B cell (primary cell): Measurements from ENCODE around the gene CITED2. TPM values are rescaled to one million over a fixed set of nuclear protein-coding genes. Genes with fewer than 3 reads are reported as not detected.

Experiments used
- ATAC-seq: fragments of 200-7000 bp; cut with Tn5 transposase; one replicate; pipeline ENCODE4 v1.10.0; 2021; ENCODE audit warnings: low read depth, mild to moderate bottlenecking, moderate number of reproducible peaks, moderate library complexity
- CTCF ChIA-PET: fragments of 350-600 bp; sonication (Branson Sonifier 250); formaldehyde crosslinking; loops from one replicate; lab custom pipeline; 2021; ENCODE audit warnings: antibody characterized with exemption, inconsistent platforms; lab: Charles Lee
- POLR2A ChIA-PET: fragments of 350-600 bp; sonication (Branson Sonifier 250); formaldehyde crosslinking; loops from one replicate; lab custom pipeline; 2021; ENCODE audit warnings: antibody characterized with exemption; lab: Charles Lee
- DNase-seq: peaks from one replicate; pipeline ENCODE4 v3.0.0; 2013
- H2AFZ ChIP-seq: 2 replicates; pipeline ENCODE4 v1.6.1; 2012; ENCODE audit warnings: mild to moderate bottlenecking, low read depth, low read length; ENCODE audit not compliant: insufficient read depth, poor library complexity, severe bottlenecking
- H3K27ac ChIP-seq, 2 donors: 1 replicate in 1 of 2; 2 replicates in 1 of 2; pipeline ENCODE4 v1.5.1; 2012 to 2013; ENCODE audit warnings: low read length in 2 of 2, mild to moderate bottlenecking in 2 of 2, moderate library complexity in 1 of 2
- H3K27me3 ChIP-seq, 4 experiments: fragments of 200-600 bp in 1 of 4; sonication (generic) in 1 of 4; replicated peaks in 1 of 4; 1 replicate in 2 of 4; 2 replicates in 2 of 4; pipeline versions ENCODE4 v1.6.1 to v1.7.0; 2013 to 2016; ENCODE audit warnings: low read length in 3 of 4, mild to moderate bottlenecking in 2 of 4, mixed read lengths in 1 of 4, moderate library complexity in 1 of 4; ENCODE audit not compliant: insufficient read depth in 4 of 4, control insufficient read depth in 3 of 4; ENCODE audit errors: control extremely low read depth in 1 of 4
- H3K36me3 ChIP-seq, 2 experiments: replicated peaks in 1 of 2; 1 replicate in 1 of 2; 2 replicates in 1 of 2; pipeline versions ENCODE4 v1.6.1 to v1.7.1; 2013; ENCODE audit warnings: low read length in 1 of 2; ENCODE audit not compliant: insufficient read depth in 2 of 2, control insufficient read depth in 1 of 2; ENCODE audit errors: control extremely low read depth in 1 of 2, extremely low read depth in 1 of 2
- H3K4me1 ChIP-seq, 2 donors: fragments of 200-600 bp in 1 of 2; sonication (generic) in 1 of 2; 1 replicate in 1 of 2; 2 replicates in 1 of 2; pipeline versions ENCODE4 v1.5.1 to v1.6.1; 2013 to 2017; ENCODE audit warnings: low read length in 2 of 2; ENCODE audit not compliant: control insufficient read depth in 2 of 2, insufficient read depth in 2 of 2
- H3K4me2 ChIP-seq: replicated peaks from 2 replicates; pipeline ENCODE3; 2012; ENCODE audit warnings: mild to moderate bottlenecking, low read depth, low read length; ENCODE audit not compliant: poor library complexity, severe bottlenecking
- H3K4me3 ChIP-seq, 5 experiments: fragments of 200-600 bp in 1 of 5; sonication (generic) in 1 of 5; 1 replicate in 3 of 5; 2 replicates in 2 of 5; pipeline versions ENCODE4 v1.5.1 to v1.7.0; 2011 to 2016; ENCODE audit warnings: low read length in 4 of 5, mild to moderate bottlenecking in 4 of 5, low read depth in 2 of 5, control low read depth in 1 of 5, moderate library complexity in 1 of 5; ENCODE audit not compliant: insufficient read depth in 1 of 5; ENCODE audit errors: control extremely low read depth in 1 of 5, extremely low read depth in 1 of 5
- H3K79me2 ChIP-seq: fragments of 200-600 bp; sonication (generic); one replicate; pipeline ENCODE4 v1.6.0; 2016; ENCODE audit warnings: low read length; ENCODE audit not compliant: control insufficient read depth, insufficient read depth
- H3K9ac ChIP-seq: fragments of 200-600 bp; sonication (generic); 2 replicates; pipeline ENCODE4 v1.6.1; 2017; ENCODE audit warnings: mild to moderate bottlenecking, low read length, moderate library complexity
- H3K9me3 ChIP-seq, 3 donors: one replicate each; pipeline versions ENCODE4 v1.6.1 to v1.7.1; 2013; ENCODE audit warnings: low read length in 2 of 3; ENCODE audit not compliant: control insufficient read depth in 2 of 3, insufficient read depth in 1 of 3; ENCODE audit errors: control extremely low read depth in 1 of 3
- H4K20me1 ChIP-seq: 2 replicates; pipeline ENCODE4 v1.6.0; 2012; ENCODE audit warnings: mild to moderate bottlenecking, low read length; ENCODE audit not compliant: insufficient read depth, control insufficient read depth, poor library complexity, severe bottlenecking
- H3K27ac Mint-ChIP-seq: one replicate; pipeline ENCODE4 v1.8.0; 2021; ENCODE audit warnings: mixed read lengths
- H3K27me3 Mint-ChIP-seq: one replicate; pipeline ENCODE4 v1.8.0; 2021; ENCODE audit warnings: mixed read lengths
- H3K4me1 Mint-ChIP-seq: one replicate; pipeline ENCODE4 v1.8.0; 2021; ENCODE audit warnings: mixed read lengths
- H3K4me3 Mint-ChIP-seq: one replicate; pipeline ENCODE4 v1.8.0; 2021; ENCODE audit warnings: mixed read lengths
- H3K9me3 Mint-ChIP-seq: one replicate; pipeline ENCODE4 v1.8.0; 2022; ENCODE audit warnings: mixed read lengths; ENCODE audit not compliant: insufficient read depth
- EZH2 ChIP-seq: IDR thresholded peaks from 2 replicates; pipeline ENCODE4 v1.6.1; 2012; ENCODE audit warnings: borderline replicate concordance, low read depth, mild to moderate bottlenecking, moderate library complexity, low read length; ENCODE audit not compliant: insufficient read depth, poor library complexity, severe bottlenecking
- WGBS: methylation state at CpG from one replicate; pipeline ENCODE4 v1.1.5; 2013; ENCODE audit warnings: missing lambda C conversion rate; ENCODE audit not compliant: insufficient coverage; 5-methylcytosine and 5-hydroxymethylcytosine counted together
- intact Hi-C: fragments of 100-400 bp; cut with micrococcal nuclease; formaldehyde crosslinking; loops from one replicate; pipeline ENCODE4 v1.10.0; 2022
- polyA plus RNA-seq: library from polyadenylated mRNA; depleted of rRNA; stranded (reverse); fragments of >200 nt; gene quantifications from 2 replicates; pipeline ENCODE4 v1.2.3, GENCODE V29; 2012
- total RNA-seq, 2 donors: library from RNA; stranded (reverse); fragments of 120-200 nt in 1 of 2; gene quantifications; 1 replicate in 1 of 2; 2 replicates in 1 of 2; pipeline versions ENCODE4 v1.2.3 to v1.2.4, GENCODE V29; 2013 to 2022
- TF ChIP-seq, protein P1 (sequence below): fragments of 200-600 bp; IDR thresholded peaks from one replicate; pipeline ENCODE4 v1.8.0; 2022; ENCODE audit warnings: antibody characterized with exemption, mild to moderate bottlenecking

CITED2 gene
- total and polyA plus RNA-seq, 2 donors (not counting 1 experiment from before 2014, with no cell fraction given): 56.2 to 67.9 TPM

DNA sequence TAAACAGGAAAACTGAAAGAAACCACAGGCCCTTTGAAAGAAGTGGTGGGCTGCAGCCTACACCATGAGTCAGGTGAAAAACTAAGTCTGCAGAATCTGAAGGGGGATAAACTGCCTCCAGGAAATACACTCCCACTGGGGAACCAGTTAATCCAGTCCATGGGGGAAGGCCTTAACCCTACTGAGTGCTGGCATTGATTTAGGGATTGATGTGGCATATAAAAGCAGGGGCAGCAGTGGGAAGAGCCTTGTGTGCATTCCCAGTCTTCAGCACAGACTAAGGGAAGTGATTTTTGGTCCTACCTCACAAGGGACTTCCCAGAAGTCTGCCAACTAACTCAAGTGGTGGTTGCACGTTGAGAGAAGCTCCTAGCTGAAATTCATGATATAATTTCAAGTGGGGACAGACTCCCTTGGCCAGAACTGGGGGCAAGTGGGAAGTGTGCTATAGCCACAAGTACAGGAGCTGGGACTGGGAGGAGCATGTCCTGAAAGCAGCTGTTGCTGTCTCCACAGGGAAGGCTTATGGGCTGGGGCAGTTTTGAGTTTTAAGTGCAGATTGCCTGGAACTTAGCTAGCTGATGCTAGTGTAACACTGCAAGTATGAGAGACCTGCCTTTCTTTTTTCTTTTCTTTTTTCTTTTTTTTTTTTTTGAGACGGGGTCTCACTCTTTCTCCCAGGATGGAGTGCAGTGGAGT is 31.2 kb downstream of the CITED2 start:
- DNase-seq (no peak), ATAC-seq (no peak)
- POLR2A ChIA-PET: no interaction called here
- intact Hi-C loops: no loop called here
- H3K4me3 Mint-ChIP-seq: no peak overlapping the region
- CTCF ChIA-PET: interaction anchor here (0.6 to 1.9 kb wide), 3 partner anchors 17 to 30 kb away, joined by 4 to 7 read pairs (median 5); no protein-coding TSS in a partner anchor
- Histone ChIP-seq H3K36me3 (no peaks in the 10 kb centered on the region), H4K20me1 (no peaks in the 10 kb centered on the region), H3K79me2 (no peaks in the 10 kb centered on the region), H3K9me3 (no peaks in the 10 kb centered on the region), H3K9ac (no peak overlapping the region), H3K27me3 (no peaks in the 10 kb centered on the region), H3K4me3 (no peak overlapping the region), H3K27ac (no peak overlapping the region), H2AFZ (no peak overlapping the region), H3K4me2 (no peak overlapping the region), H3K4me1 (peaks cover 0 to 3% of the 10 kb centered on the region in 2 donors)
- H3K4me1 Mint-ChIP-seq: peaks cover 2% of the 10 kb centered on the region
- H3K9me3 Mint-ChIP-seq: peaks cover 4% of the 10 kb centered on the region
- no CpG with 5 or more reads among the region's 2 CpGs for WGBS
- TF ChIP-seq EZH2: no peak
- TF ChIP-seq, protein P1, sequence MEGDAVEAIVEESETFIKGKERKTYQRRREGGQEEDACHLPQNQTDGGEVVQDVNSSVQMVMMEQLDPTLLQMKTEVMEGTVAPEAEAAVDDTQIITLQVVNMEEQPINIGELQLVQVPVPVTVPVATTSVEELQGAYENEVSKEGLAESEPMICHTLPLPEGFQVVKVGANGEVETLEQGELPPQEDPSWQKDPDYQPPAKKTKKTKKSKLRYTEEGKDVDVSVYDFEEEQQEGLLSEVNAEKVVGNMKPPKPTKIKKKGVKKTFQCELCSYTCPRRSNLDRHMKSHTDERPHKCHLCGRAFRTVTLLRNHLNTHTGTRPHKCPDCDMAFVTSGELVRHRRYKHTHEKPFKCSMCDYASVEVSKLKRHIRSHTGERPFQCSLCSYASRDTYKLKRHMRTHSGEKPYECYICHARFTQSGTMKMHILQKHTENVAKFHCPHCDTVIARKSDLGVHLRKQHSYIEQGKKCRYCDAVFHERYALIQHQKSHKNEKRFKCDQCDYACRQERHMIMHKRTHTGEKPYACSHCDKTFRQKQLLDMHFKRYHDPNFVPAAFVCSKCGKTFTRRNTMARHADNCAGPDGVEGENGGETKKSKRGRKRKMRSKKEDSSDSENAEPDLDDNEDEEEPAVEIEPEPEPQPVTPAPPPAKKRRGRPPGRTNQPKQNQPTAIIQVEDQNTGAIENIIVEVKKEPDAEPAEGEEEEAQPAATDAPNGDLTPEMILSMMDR: no peak
- no peak overlapping the region for H3K27ac Mint-ChIP-seq
- no peaks in the 10 kb centered on the region for H3K27me3 Mint-ChIP-seq

DNA sequence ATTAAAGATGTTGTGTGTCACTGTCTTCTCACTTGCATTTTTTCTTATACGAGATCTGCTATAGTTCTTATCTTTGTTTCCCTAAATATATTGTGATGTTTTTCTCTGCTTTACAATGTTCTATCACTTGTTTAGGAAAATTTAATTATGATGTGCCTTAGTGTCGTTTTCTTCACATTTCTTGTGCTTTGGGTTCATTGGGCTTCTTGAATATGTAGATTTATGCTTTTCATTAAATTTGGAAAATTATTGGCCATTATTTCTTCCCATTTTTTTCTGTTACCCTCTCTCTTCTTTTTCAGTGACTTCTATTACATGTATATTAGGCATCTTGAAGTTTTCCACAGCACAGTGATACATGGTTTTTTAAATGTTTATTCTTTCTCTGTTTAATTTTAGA is 33.4 kb downstream of the CITED2 start:
- CTCF ChIA-PET: no interaction called here
- no peaks in the 10 kb centered on the region for H3K27me3 Mint-ChIP-seq
- no peak for DNase-seq
- no peaks in the 10 kb centered on the region for H3K36me3 ChIP-seq
- peaks cover 4% of the 10 kb centered on the region for H3K9me3 Mint-ChIP-seq
- no peak overlapping the region for H3K4me3 Mint-ChIP-seq
- no peak for ATAC-seq
- no peaks in the 10 kb centered on the region for H3K79me2 ChIP-seq
- H3K4me3 ChIP-seq: no peak overlapping the region
- no peak overlapping the region for H3K9ac ChIP-seq
- no peaks in the 10 kb centered on the region for H4K20me1 ChIP-seq
- peaks cover 0 to 3% of the 10 kb centered on the region in 2 donors for H3K4me1 ChIP-seq
- intact Hi-C loops: no loop called here
- no peak for TF ChIP-seq EZH2
- TF ChIP-seq, protein P1: no peak
- H3K4me1 Mint-ChIP-seq: peaks cover 10% of the 10 kb centered on the region
- no peak overlapping the region for H3K27ac ChIP-seq
- H3K27me3 ChIP-seq: no peaks in the 10 kb centered on the region
- no CpG with 5 or more reads among the region's 2 CpGs for WGBS
- POLR2A ChIA-PET: no interaction called here
- H3K9me3 ChIP-seq: no peaks in the 10 kb centered on the region
- no peak overlapping the region for H3K27ac Mint-ChIP-seq
- H2AFZ ChIP-seq: no peak overlapping the region
- no peak overlapping the region for H3K4me2 ChIP-seq
